GM13977 (cell line): ENCODE data around the gene ASPM.
A peak's percentile ranks its signal among the peaks of the same experiment; 100 is the strongest.
"Not testable (repeated sequence)": the region's sequence is repeated elsewhere in the genome, so short reads cannot be mapped to it uniquely, and the experiment has no call there.

Experiments
- DNase-seq: peaks from one replicate; pipeline ENCODE4 v3.0.0; 2012; ENCODE audit warnings: low spot score
- CTCF ChIP-seq: IDR thresholded peaks from 2 replicates; pipeline ENCODE4 v1.5.1; 2012; ENCODE audit warnings: mild to moderate bottlenecking, control low read depth; ENCODE audit not compliant: insufficient read depth; ENCODE audit errors: extremely low read depth, missing control alignments
- in situ Hi-C: fragments of 300-500 bp; cut with MboI; formaldehyde crosslinking; loops from one replicate; pipeline ENCODE4 v1.12.0; 2022; ENCODE audit warnings: low sequenced_read_pairs, low pct_unique_long_range_greater_than_20kb, mixed read lengths, inconsistent platforms; ENCODE audit not compliant: unreplicated experiment

The ASPM gene

DNA sequence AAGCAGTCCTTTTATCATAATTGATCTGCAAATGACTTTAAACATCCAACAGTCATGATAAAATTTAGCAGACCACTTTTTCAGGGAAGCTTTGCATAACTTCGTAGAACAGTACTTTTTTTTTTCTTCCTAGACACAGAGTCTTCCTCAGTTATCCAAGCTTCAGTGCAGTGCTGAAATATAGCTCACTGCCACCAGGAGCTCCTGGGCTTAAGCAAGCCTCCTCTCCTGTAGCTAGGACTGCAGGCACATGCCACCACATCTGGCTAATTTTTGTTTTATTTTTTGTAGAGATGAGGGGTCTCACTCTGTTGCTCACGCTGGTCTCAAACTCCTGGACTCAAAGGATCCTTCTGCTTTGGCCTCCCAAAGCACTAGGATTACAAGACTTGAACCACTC lies 83.3 kb downstream of the ASPM start:
- no peak for DNase-seq
- in situ Hi-C loops, result no loop called here

GRCh38 chr1:197062692-197063091 lies 83.8 kb downstream of the ASPM start:
- no peak for TF ChIP-seq CTCF
- in situ Hi-C loops, result no loop called here
- peak; percentile 11 for DNase-seq

More for the DNA sequence above, 83.3 kb downstream of the ASPM start:
- TF ChIP-seq CTCF, result no peak

- in situ Hi-C loops, result no loop called here
- no peak for DNase-seq
- TF ChIP-seq CTCF, result no peak
These were observed 97.4 kb downstream of the ASPM start for GRCh38 chr1:197049100-197049499.

DNA sequence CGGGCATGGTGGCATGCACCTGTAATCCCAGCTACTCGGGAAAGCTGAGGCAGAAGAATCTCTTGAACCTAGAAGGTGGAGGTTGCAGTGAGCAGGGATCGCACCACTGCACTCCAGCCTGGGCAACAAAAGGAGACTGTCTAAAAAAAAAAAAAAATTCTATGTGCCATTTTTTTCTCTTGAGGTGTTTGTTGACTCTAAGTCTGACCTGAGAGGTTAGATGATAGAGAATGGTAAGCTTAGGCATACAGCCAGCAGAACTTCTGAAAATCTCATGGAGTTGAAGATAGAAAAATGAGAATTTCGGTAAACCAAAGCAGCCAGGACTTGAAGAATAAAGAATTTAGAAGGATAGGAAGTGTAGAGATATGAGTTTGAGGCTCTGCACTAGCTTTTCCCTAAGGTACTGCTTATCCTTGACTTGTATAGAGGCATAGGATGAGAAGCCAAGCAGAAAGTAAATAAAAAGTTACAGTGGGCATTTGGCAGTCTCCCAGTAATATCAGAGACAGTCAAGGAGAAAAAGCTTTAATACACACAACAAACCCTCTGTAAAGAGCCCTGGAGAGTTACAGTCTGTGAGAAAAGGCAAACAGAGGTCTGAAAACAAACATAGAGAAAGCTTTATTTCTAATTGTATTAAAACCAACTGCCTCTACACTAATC lies 103.7 kb downstream of the ASPM start:
- TF ChIP-seq CTCF, result no peak
- in situ Hi-C loops, result no loop called here
- no peak for DNase-seq

DNA sequence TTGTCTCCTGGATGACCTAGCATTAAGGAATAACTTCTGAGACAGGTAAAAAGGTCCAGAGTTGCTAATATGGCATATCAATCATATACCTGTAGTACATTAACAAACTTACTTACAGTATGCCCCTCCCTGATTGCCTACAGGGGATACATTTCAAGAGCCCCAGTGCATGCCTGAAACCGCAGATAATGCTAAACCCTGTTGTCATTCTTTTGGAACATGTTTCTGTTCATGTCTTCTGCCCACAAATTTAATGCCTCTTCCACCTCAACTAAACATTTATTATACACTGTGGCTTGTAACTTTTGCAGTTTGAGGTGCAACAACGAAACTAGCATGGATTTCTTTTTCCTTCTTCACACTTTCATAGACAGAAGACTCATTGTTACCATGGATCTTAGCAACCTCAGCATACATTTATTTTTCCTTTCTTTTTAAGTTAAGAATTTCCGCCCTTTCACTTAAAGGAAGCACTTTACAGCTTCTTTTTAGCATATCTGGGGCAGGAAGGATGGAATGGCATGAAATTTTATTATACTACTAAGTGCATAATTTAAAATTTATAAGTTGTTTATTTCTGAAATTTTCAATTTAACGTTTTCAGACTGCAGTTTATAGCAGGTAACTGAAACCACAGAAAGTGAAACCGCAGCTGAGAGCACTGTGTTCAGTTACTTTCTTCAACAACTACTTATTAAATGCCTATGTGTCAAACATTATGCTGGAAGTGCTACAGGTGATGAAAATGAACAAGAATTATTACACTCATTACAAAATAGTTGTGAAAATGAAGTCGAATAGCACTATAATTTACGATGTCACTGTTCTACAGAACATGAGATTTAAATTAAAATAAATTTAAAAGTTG lies 104.7 kb downstream of the ASPM start:
- DNase-seq, result no peak
- in situ Hi-C loops, result no loop called here
- TF ChIP-seq CTCF, result no peak

DNA sequence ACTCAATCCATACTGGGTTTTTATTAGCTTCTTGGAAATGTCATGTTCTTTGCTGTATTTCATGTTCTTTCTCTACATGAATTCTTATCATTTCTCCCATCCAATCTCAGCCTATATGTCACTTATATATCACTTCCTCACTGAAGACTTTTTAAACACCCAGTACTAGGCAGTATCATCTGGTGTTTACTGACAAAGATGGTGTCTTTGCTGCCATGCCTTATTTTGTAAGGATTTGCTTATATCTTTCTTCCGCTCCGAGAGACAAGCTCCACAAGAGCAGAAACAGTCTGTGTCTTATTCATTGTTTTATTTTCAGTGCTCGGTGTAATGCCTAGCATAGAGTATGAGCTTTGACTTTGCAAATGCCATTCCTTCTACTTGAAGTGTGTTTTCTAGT lies 109.6 kb downstream of the ASPM start:
- no peak for TF ChIP-seq CTCF
- in situ Hi-C loops, result no loop called here
- no peak for DNase-seq

DNA sequence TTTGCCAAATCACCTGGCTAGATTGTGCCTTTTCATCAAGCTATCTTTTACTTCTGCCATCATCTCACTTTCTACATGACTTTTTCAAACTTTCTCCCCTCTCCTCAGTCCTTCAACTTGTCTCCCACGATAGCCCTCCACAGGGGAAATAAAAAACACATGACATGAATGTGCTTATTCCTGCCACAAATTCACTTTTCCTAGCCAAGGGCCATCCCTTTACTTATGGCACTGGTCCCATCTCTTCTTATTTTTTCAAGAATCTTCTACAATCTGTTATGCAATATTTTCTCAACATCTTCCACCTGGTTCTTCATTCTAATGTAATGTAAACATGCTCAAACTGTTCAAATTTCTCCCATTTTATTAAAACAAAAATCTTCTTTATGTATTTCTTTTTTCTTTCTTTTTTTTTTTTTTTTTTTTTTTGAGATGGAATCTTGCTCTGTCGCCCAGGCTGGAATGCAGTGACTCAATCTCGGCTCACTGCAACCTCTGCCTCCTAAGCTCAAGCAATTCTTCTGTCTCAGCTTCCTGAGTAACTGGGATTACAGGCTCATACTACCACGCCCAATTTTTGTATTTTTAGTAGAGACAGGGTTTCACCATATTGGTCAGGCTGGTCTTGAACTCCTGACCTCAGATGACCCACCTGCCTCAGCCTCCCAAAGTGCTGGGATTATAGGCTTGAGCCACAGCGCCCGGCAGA lies 111.7 kb downstream of the ASPM start:
- in situ Hi-C loops, DNase-seq: not testable (repeated sequence)
